Fibroblast of lung (primary cell): ENCODE measurements around the gene STAT4.

Experiments
- CTCF ChIP-seq, 2 donors: IDR thresholded peaks in 1 of 2; conservative IDR thresholded peaks in 1 of 2; 1 replicate in 1 of 2; 2 replicates in 1 of 2; pipeline ENCODE4 v1.5.1; 2011 to 2012; ENCODE audit warnings: low read length in 2 of 2, control low read depth in 1 of 2, inconsistent platforms in 1 of 2, low read depth in 1 of 2, mild to moderate bottlenecking in 1 of 2
- EZH2 ChIP-seq: IDR thresholded peaks from 2 replicates; pipeline ENCODE4 v1.5.1; 2012; ENCODE audit warnings: low read length, control low read depth, mild to moderate bottlenecking; ENCODE audit errors: missing control alignments

DNA sequence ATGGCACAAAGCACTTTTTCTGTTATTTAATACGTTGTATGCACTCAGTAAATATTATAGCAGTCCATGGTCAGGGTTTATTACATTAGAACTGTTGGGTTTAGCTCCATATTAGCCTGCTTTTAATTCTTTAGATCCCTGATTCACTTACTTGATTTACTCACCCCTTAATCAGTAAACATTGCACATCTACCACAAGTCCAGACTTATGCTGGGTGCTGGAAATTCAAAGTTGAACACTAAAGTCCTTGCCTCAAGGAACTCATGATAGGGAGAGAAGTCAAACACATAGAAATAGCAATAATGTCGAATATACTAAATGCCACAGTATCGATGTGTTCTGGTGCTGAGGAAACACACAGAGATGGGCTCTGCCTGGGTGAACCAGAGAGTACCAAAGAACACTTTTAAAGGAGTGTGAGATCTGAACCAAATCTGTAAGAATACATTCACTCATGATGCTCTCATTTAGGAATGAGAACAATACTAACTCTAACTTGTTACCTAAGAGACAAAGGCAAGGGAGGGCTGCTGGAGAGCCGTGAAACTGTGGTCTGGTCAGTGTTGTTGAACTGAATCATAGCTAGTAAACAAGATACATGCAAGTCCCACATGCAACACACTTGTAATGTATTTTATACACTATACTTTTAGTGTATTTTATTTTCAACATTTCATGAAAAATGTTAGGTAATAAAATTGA is 4.9 kb downstream of the STAT4 start:
- TF ChIP-seq CTCF (conservative IDR thresholded peaks at IDR 0.05 in 1 of 2, IDR thresholded peaks at IDR 0.05 in 1 of 2; ENCODE audit: low read depth in 1 of 2, low read length in 2 of 2) (no peak), EZH2 (no peak)
